Hepatocyte (in vitro differentiated cells): Measurements from ENCODE around the gene SPNS2. TPM values are rescaled to one million over a fixed set of nuclear protein-coding genes. Genes with fewer than 3 reads are reported as not detected.

Experiments
- DNase-seq: peaks from one replicate; pipeline ENCODE4 v3.0.0-alpha.2; 2016; ENCODE audit warnings: low spot score
- H2AFZ ChIP-seq: fragments of 200-600 bp; sonication (generic); 2 replicates; pipeline ENCODE4 v1.6.0; 2016; ENCODE audit warnings: antibody characterized with exemption, mild to moderate bottlenecking
- H3K27ac ChIP-seq: fragments of 200-600 bp; sonication (generic); 2 replicates; pipeline ENCODE4 v1.5.1; 2016; ENCODE audit warnings: mild to moderate bottlenecking
- H3K27me3 ChIP-seq: fragments of 200-600 bp; sonication (generic); 2 replicates; pipeline ENCODE4 v1.6.1; 2016
- H3K36me3 ChIP-seq: fragments of 200-600 bp; sonication (generic); replicated peaks from 2 replicates; pipeline ENCODE4 v1.5.1; 2016; ENCODE audit warnings: low read depth; ENCODE audit not compliant: insufficient read depth
- H3K4me1 ChIP-seq: fragments of 200-600 bp; sonication (generic); 2 replicates; pipeline ENCODE4 v1.5.1; 2016; ENCODE audit warnings: mild to moderate bottlenecking, moderate library complexity; ENCODE audit not compliant: insufficient read depth
- H3K4me2 ChIP-seq: fragments of 200-600 bp; sonication (generic); 2 replicates; pipeline ENCODE4 v1.6.0; 2016
- H3K4me3 ChIP-seq: fragments of 200-600 bp; sonication (generic); 2 replicates; pipeline ENCODE4 v1.5.1; 2016; ENCODE audit warnings: mild to moderate bottlenecking
- H3K79me2 ChIP-seq: fragments of 200-600 bp; sonication (generic); 2 replicates; pipeline ENCODE4 v1.6.0; 2017; ENCODE audit warnings: mild to moderate bottlenecking
- H3K9me2 ChIP-seq: fragments of 200-600 bp; sonication (generic); replicated peaks from 2 replicates; pipeline ENCODE4 v1.6.0; 2017; ENCODE audit warnings: mild to moderate bottlenecking; ENCODE audit not compliant: insufficient read depth
- H3K9me3 ChIP-seq: fragments of 200-600 bp; sonication (generic); 2 replicates; pipeline ENCODE4 v1.5.1; 2016; ENCODE audit warnings: low read depth, mild to moderate bottlenecking
- H4K20me1 ChIP-seq: fragments of 200-600 bp; sonication (generic); 2 replicates; pipeline ENCODE4 v1.6.0; 2016; ENCODE audit warnings: mild to moderate bottlenecking; ENCODE audit not compliant: insufficient read depth, poor library complexity, severe bottlenecking
- CTCF ChIP-seq: fragments of 200-600 bp; sonication (generic); IDR thresholded peaks from 2 replicates; pipeline ENCODE4 v1.5.1; 2016; ENCODE audit warnings: antibody characterized with exemption, mild to moderate bottlenecking; ENCODE audit not compliant: poor library complexity
- EZH2 ChIP-seq: fragments of 200-600 bp; sonication (generic); IDR thresholded peaks from 2 replicates; pipeline ENCODE4 v1.6.1; 2016; ENCODE audit warnings: antibody characterized with exemption, mild to moderate bottlenecking, borderline replicate concordance
- EZH2phosphoT487 ChIP-seq: fragments of 200-600 bp; sonication (generic); IDR thresholded peaks from one replicate; pipeline ENCODE4 v1.6.1; 2018; ENCODE audit warnings: antibody characterized with exemption, mild to moderate bottlenecking, low read depth, moderate library complexity; ENCODE audit not compliant: unreplicated experiment, severe bottlenecking
- WGBS: methylation state at CpG from one replicate; pipeline ENCODE4 v1.1.6; 2016; ENCODE audit warnings: low lambda C conversion rate; ENCODE audit errors: missing lambda C conversion rate; 5-methylcytosine and 5-hydroxymethylcytosine counted together
- polyA plus RNA-seq: library from polyadenylated mRNA; unstranded; fragments of >200 nt; fragmentation: Nextera tagmentation; extraction: Ambion mirVana; gene quantifications from 2 replicates; pipeline ENCODE4 v1.2.1, GENCODE V29; 2016
- total RNA-seq: library from RNA; depleted of rRNA; stranded (reverse); fragments of >200 nt; gene quantifications from 2 replicates; pipeline ENCODE4 v1.2.3, GENCODE V29; 2014

Gene SPNS2
- total and polyA plus RNA-seq, 2 experiments from 2014 or later = 5.6 to 10.3 TPM

GRCh38 chr17:4523946-4524345 lies 25.3 kb downstream of the SPNS2 start:
- no peak overlapping the region for H2AFZ ChIP-seq
- H3K4me2 ChIP-seq = no peak overlapping the region
- no peak overlapping the region for H3K4me3 ChIP-seq
- H4K20me1 ChIP-seq = no peaks in the 10 kb centered on the region
- TF ChIP-seq CTCF (no peak), EZH2 (no peak)
- no peak overlapping the region for H3K27ac ChIP-seq
- WGBS = 84% methylated on average over 8 of the region's 8 CpGs
- peaks cover 21% of the 10 kb centered on the region for H3K4me1 ChIP-seq
- H3K79me2 ChIP-seq = no peaks in the 10 kb centered on the region
- no peak for DNase-seq
- H3K9me2 ChIP-seq = no peaks in the 10 kb centered on the region
- no peaks in the 10 kb centered on the region for H3K9me3 ChIP-seq
- no peaks in the 10 kb centered on the region for H3K36me3 ChIP-seq
- no peaks in the 10 kb centered on the region for H3K27me3 ChIP-seq

GRCh38 chr17:4525691-4526397 lies 27.2 kb downstream of the SPNS2 start:
- Histone ChIP-seq H3K9me2 (no peaks in the 10 kb centered on the region), H3K79me2 (no peaks in the 10 kb centered on the region), H3K4me1 (peaks cover 8% of the 10 kb centered on the region), H3K4me3 (no peak overlapping the region), H3K27me3 (no peaks in the 10 kb centered on the region), H3K27ac (no peak overlapping the region), H4K20me1 (no peaks in the 10 kb centered on the region), H3K36me3 (no peaks in the 10 kb centered on the region), H3K9me3 (no peaks in the 10 kb centered on the region), H2AFZ (no peak overlapping the region), H3K4me2 (no peak overlapping the region)
- 86% methylated on average over 11 of the region's 11 CpGs for WGBS
- no peak for TF ChIP-seq EZH2
- no peak for TF ChIP-seq EZH2phosphoT487
- no peak for TF ChIP-seq CTCF
- DNase-seq = no peak

- Histone ChIP-seq H3K27me3 (no peaks in the 10 kb centered on the region), H3K27ac (no peak overlapping the region), H3K79me2 (no peaks in the 10 kb centered on the region), H3K9me3 (no peaks in the 10 kb centered on the region), H4K20me1 (no peaks in the 10 kb centered on the region), H3K4me3 (no peak overlapping the region), H3K4me2 (no peak overlapping the region), H3K9me2 (no peaks in the 10 kb centered on the region), H2AFZ (no peak overlapping the region), H3K36me3 (no peaks in the 10 kb centered on the region), H3K4me1 (no peaks in the 10 kb centered on the region)
- TF ChIP-seq EZH2 (no peak), CTCF (no peak), EZH2phosphoT487 (no peak)
- DNase-seq = no peak
- WGBS = 81% methylated on average over 1 of the region's 1 CpG
Measured at GRCh38 chr17:4527134-4527533, 28.5 kb downstream of the SPNS2 start.
